H1 (cell line): ENCODE measurements around the gene MAPT. TPM values are rescaled to one million over a fixed set of nuclear protein-coding genes. Genes with fewer than 3 reads are reported as not detected.

Source experiments
- CTCF ChIA-PET: fragments of 300-600 bp; sonication (Branson Sonifier 250); formaldehyde crosslinking; loops from one replicate; lab custom pipeline; 2021; ENCODE audit not compliant: partially characterized antibody; lab: Charles Lee
- POLR2A ChIA-PET: fragments of 300-600 bp; sonication (Branson Sonifier 250); formaldehyde crosslinking; loops from one replicate; lab custom pipeline; 2021; ENCODE audit warnings: inconsistent platforms; ENCODE audit not compliant: partially characterized antibody; lab: Charles Lee
- DNase-seq, 2 experiments: peaks; one replicate each; pipeline versions ENCODE4 v3.0.0 to v3.0.0-alpha.2; 2010 to 2022; ENCODE audit warnings: low spot score in 2 of 2, low read depth in 1 of 2, mixed read lengths in 1 of 2
- FAIRE-seq: peaks from 2 replicates; lab custom pipeline; 2011; peaks lifted over from hg19 to GRCh38; lab: Jason Lieb, UNC
- H2AFZ ChIP-seq: 2 replicates; pipeline ENCODE4 v1.8.1; 2012; ENCODE audit warnings: low read length, inconsistent platforms
- H2AK5ac ChIP-seq: 2 replicates; pipeline ENCODE4 v1.6.1; 2013; ENCODE audit warnings: low read depth, low read length
- H2BK120ac ChIP-seq: replicated peaks from 2 replicates; pipeline ENCODE3; 2013; ENCODE audit warnings: low read depth, low read length, inconsistent platforms
- H2BK12ac ChIP-seq: 2 replicates; pipeline ENCODE4 v1.6.1; 2013; ENCODE audit warnings: low read depth, low read length
- H2BK15ac ChIP-seq: 2 replicates; pipeline ENCODE4 v1.6.1; 2013; ENCODE audit warnings: low read length
- H2BK20ac ChIP-seq: 2 replicates; pipeline ENCODE4 v1.6.1; 2013; ENCODE audit warnings: low read length
- H2BK5ac ChIP-seq: 2 replicates; pipeline ENCODE4 v1.6.1; 2013; ENCODE audit warnings: low read depth, low read length
- H3K14ac ChIP-seq: 2 replicates; pipeline ENCODE4 v1.6.1; 2013; ENCODE audit warnings: inconsistent platforms; ENCODE audit not compliant: insufficient read length
- H3K18ac ChIP-seq: 2 replicates; pipeline ENCODE4 v1.6.1; 2013; ENCODE audit warnings: low read length; ENCODE audit errors: extremely low read depth
- H3K23ac ChIP-seq: 2 replicates; pipeline ENCODE4 v1.6.1; 2013; ENCODE audit warnings: inconsistent platforms; ENCODE audit not compliant: insufficient read length
- H3K23me2 ChIP-seq: 2 replicates; pipeline ENCODE4 v1.6.1; 2013; ENCODE audit warnings: low read depth, low read length
- H3K27ac ChIP-seq: 2 replicates; pipeline ENCODE4 v1.6.1; 2011; ENCODE audit warnings: low read depth, low read length, inconsistent platforms
- H3K27me3 ChIP-seq, 4 experiments: replicated peaks in 1 of 4; 1 replicate in 1 of 4; 2 replicates in 3 of 4; pipeline versions ENCODE4 v1.6.1 to v1.8.1; 2011 to 2013; ENCODE audit warnings: low read length in 3 of 4, mild to moderate bottlenecking in 3 of 4, inconsistent platforms in 2 of 4, mixed read lengths in 2 of 4, moderate library complexity in 1 of 4; ENCODE audit not compliant: control insufficient read depth in 3 of 4, insufficient read depth in 3 of 4; ENCODE audit errors: extremely low read depth in 1 of 4
- H3K36me3 ChIP-seq, 4 experiments: 2 replicates each; pipeline versions ENCODE4 v1.6.1 to v1.8.1; 2011 to 2013; ENCODE audit warnings: mild to moderate bottlenecking in 4 of 4, low read length in 3 of 4, moderate library complexity in 2 of 4, control low read depth in 1 of 4, inconsistent platforms in 1 of 4; ENCODE audit not compliant: insufficient read depth in 4 of 4, control insufficient read depth in 2 of 4
- H3K4ac ChIP-seq: replicated peaks from 2 replicates; pipeline ENCODE3; 2013; ENCODE audit warnings: low read length, low read depth, mixed read lengths, inconsistent platforms; ENCODE audit not compliant: insufficient read length
- H3K4me1 ChIP-seq, 4 experiments: replicated peaks in 1 of 4; 1 replicate in 1 of 4; 2 replicates in 3 of 4; pipeline versions ENCODE4 v1.6.1 to v1.8.1; 2011 to 2013; ENCODE audit warnings: low read length in 3 of 4, inconsistent platforms in 2 of 4, mixed read lengths in 1 of 4; ENCODE audit not compliant: insufficient read depth in 4 of 4, control insufficient read depth in 3 of 4
- H3K4me2 ChIP-seq, 2 experiments: 2 replicates each; pipeline versions ENCODE4 v1.6.1 to v1.8.1; 2011 to 2013; ENCODE audit warnings: low read depth in 2 of 2, low read length in 2 of 2, control low read depth in 1 of 2, inconsistent platforms in 1 of 2, mild to moderate bottlenecking in 1 of 2; ENCODE audit not compliant: insufficient read depth in 1 of 2
- H3K4me3 ChIP-seq, 4 experiments: fragments of 200-600, 300-600 bp in 1 of 4; sonication (generic), shearing (Covaris generic), sonication (Bioruptor Twin) in 1 of 4; 2 replicates each; pipeline versions ENCODE4 v1.5.1 to v1.8.1; 2011 to 2016; ENCODE audit warnings: low read length in 4 of 4, low read depth in 3 of 4, control low read depth in 2 of 4, inconsistent platforms in 2 of 4, mild to moderate bottlenecking in 2 of 4, mixed read lengths in 1 of 4, moderate library complexity in 1 of 4; ENCODE audit not compliant: insufficient read depth in 2 of 4; ENCODE audit errors: extremely low read depth in 1 of 4
- H3K56ac ChIP-seq: replicated peaks from 2 replicates; pipeline ENCODE3; 2013; ENCODE audit warnings: low read depth, mild to moderate bottlenecking, mixed read lengths, low read length, inconsistent platforms; ENCODE audit not compliant: insufficient read length
- H3K79me1 ChIP-seq: 2 replicates; pipeline ENCODE4 v1.6.1; 2013; ENCODE audit warnings: low read depth, low read length, control low read depth
- H3K79me2 ChIP-seq, 2 experiments: 2 replicates each; pipeline versions ENCODE4 v1.6.1 to v1.8.1; 2012 to 2013; ENCODE audit warnings: low read length in 2 of 2, mild to moderate bottlenecking in 2 of 2, inconsistent platforms in 1 of 2; ENCODE audit not compliant: insufficient read depth in 2 of 2, control insufficient read depth in 1 of 2
- H3K9ac ChIP-seq, 4 experiments: replicated peaks in 1 of 4; 1 replicate in 1 of 4; 2 replicates in 3 of 4; pipeline versions ENCODE4 v1.6.1 to v1.8.1; 2011 to 2013; ENCODE audit warnings: low read depth in 3 of 4, low read length in 3 of 4, control low read depth in 2 of 4, mild to moderate bottlenecking in 2 of 4, moderate library complexity in 2 of 4, inconsistent platforms in 1 of 4; ENCODE audit errors: extremely low read depth in 1 of 4
- H3K9me3 ChIP-seq, 2 experiments: 2 replicates each; pipeline versions ENCODE4 v1.6.1 to v1.8.1; 2012 to 2013; ENCODE audit warnings: mild to moderate bottlenecking in 2 of 2, moderate library complexity in 2 of 2, control low read depth in 1 of 2, inconsistent platforms in 1 of 2, low read depth in 1 of 2, low read length in 1 of 2, mixed read lengths in 1 of 2; ENCODE audit not compliant: insufficient read depth in 2 of 2
- H4K20me1 ChIP-seq, 2 experiments: replicated peaks in 1 of 2; 2 replicates each; pipeline versions ENCODE3 to v1.8.1; 2011 to 2013; ENCODE audit warnings: inconsistent platforms in 2 of 2, low read length in 2 of 2, mild to moderate bottlenecking in 1 of 2; ENCODE audit not compliant: insufficient read depth in 2 of 2, control insufficient read depth in 1 of 2
- H4K5ac ChIP-seq: 2 replicates; pipeline ENCODE4 v1.6.1; 2013; ENCODE audit warnings: low read length, low read depth, mixed read lengths, inconsistent platforms; ENCODE audit not compliant: insufficient read length
- H4K8ac ChIP-seq: 2 replicates; pipeline ENCODE4 v1.8.0; 2013; ENCODE audit warnings: mild to moderate bottlenecking, moderate library complexity, low read length, inconsistent platforms; ENCODE audit not compliant: insufficient read depth; ENCODE audit errors: extremely low read depth
- H4K91ac ChIP-seq: replicated peaks from 2 replicates; pipeline ENCODE3; 2013; ENCODE audit warnings: low read length, mixed read lengths, inconsistent platforms; ENCODE audit not compliant: insufficient read length
- EGR1 ChIP-seq: IDR thresholded peaks from 2 replicates; pipeline ENCODE4 v1.6.1; 2011; ENCODE audit warnings: low read depth, low read length, borderline replicate concordance
- WGBS, 2 experiments: shearing (Covaris generic) in 1 of 2; methylation state at CpG; one replicate each; pipeline versions ENCODE4 v1.1.6 to v1.1.7; 2013 to 2015; ENCODE audit warnings: low lambda C conversion rate in 2 of 2, mixed read lengths in 2 of 2, inconsistent platforms in 1 of 2, low coverage in 1 of 2, missing lambda C conversion rate in 1 of 2; ENCODE audit not compliant: insufficient replicate concordance in 2 of 2, insufficient coverage in 1 of 2, insufficient read length in 1 of 2; ENCODE audit errors: extremely low coverage in 1 of 2, missing lambda C conversion rate in 1 of 2; 5-methylcytosine and 5-hydroxymethylcytosine counted together
- polyA plus RNA-seq, 7 experiments: library from polyadenylated mRNA; depleted of rRNA in 3 of 7; stranded (reverse) in 5 of 7; unstranded in 2 of 7; fragments of >200 nt in 5 of 7; fragments of 200-250 nt in 2 of 7; gene quantifications; 1 replicate in 5 of 7; 2 replicates in 1 of 7; 4 replicates in 1 of 7; pipeline versions ENCODE4 v1.2.1 to v1.2.3, GENCODE V29; 2011 to 2013; ENCODE audit warnings: missing spikeins in 2 of 7, mixed read lengths in 2 of 7
- total RNA-seq: library from RNA; stranded (reverse); fragmentation: NEBNext Ultra II Directional; extraction: Animal tissue kit (Norgen Biotek cat#: 25700); gene quantifications from 2 replicates; pipeline ENCODE4 v1.2.1, GENCODE V29; 2021

Gene MAPT
- total and polyA plus RNA-seq, 2 of the 8 experiments (the other 6 are each of a cell fraction or from before 2014, with no cell fraction given) = 0.54 to 1.7 TPM

- Histone ChIP-seq H3K4ac (no peak overlapping the region), H3K14ac (no peak overlapping the region), H3K23ac (no peak overlapping the region), H3K9me3 (no peaks in the 10 kb centered on the region), H3K23me2 (no peaks in the 10 kb centered on the region), H2BK20ac (no peak overlapping the region), H3K36me3 (no peaks in the 10 kb centered on the region), H4K91ac (no peak overlapping the region), H3K79me2 (no peaks in the 10 kb centered on the region), H2BK120ac (no peak overlapping the region), H2AFZ (no peak overlapping the region), H3K4me1 (0 out of 7 replicates have a peak, but pooled peaks cover 0 to 3% (median 0%) of the 10 kb centered on the region in 4 experiments), H2AK5ac (no peak overlapping the region), H2BK5ac (no peak overlapping the region), H4K20me1 (peaks cover 0 to 2% of the 10 kb centered on the region in 2 experiments), H3K27me3 (peaks cover 0 to 4% (median 0%) of the 10 kb centered on the region in 4 experiments; a peak in 2 of 7 replicates), H4K8ac (no peak overlapping the region), H3K18ac (no peak overlapping the region), H4K5ac (no peak overlapping the region), H2BK12ac (no peak overlapping the region), H3K4me2 (no peak overlapping the region), H3K27ac (no peak overlapping the region), H3K9ac (no peak overlapping the region), H2BK15ac (no peak overlapping the region), H3K56ac (no peak overlapping the region), H3K4me3 (no peak overlapping the region), H3K79me1 (no peaks in the 10 kb centered on the region)
- ChIA-PET CTCF (interaction anchor here (0.6 to 8.1 kb wide), 49 partner anchors 8 to 456 kb away, joined by 3 to 137 read pairs (median 4); partner anchors contain the start of genes CRHR1 and SPPL2C), POLR2A (interaction anchor here (1.1 kb wide), 1 partner anchor 56 kb away, joined by 3 read pairs; no protein-coding TSS in a partner anchor)
- no peak for FAIRE-seq
- no peak for TF ChIP-seq EGR1
- DNase-seq = no peak
- 80% methylated on average over 1 of the region's 1 CpG; no CpG with 5 or more reads in 1 of the 2 experiments for WGBS, 2 experiments
Observed at GRCh38 chr17:45851873-45852272, 42.5 kb upstream of the MAPT start.
